DND-41 (cell line): ENCODE data around the gene ZNF468.
"Not testable (repeated sequence)": the region's sequence is repeated elsewhere in the genome, so short reads cannot be mapped to it uniquely, and the experiment has no call there.

Experiments used
- ATAC-seq: fragments of 200-7000 bp; cut with Tn5 transposase; 3 replicates; pipeline ENCODE4 v1.9.1; 2021; ENCODE audit warnings: low read depth; ENCODE audit not compliant: insufficient read depth
- DNase-seq: peaks from one replicate; pipeline ENCODE4 v3.0.0-alpha.2; 2020
- H2AFZ ChIP-seq: 2 replicates; pipeline ENCODE4 v1.6.0; 2012; ENCODE audit warnings: low read depth, low read length
- H3K27ac ChIP-seq: 2 replicates; pipeline ENCODE4 v1.5.1; 2012; ENCODE audit warnings: low read length, inconsistent platforms
- H3K27me3 ChIP-seq: fragments of 200-600 bp; sonication (generic); 2 replicates; pipeline ENCODE4 v1.6.0; 2012; ENCODE audit warnings: low read length, mild to moderate bottlenecking, inconsistent platforms; ENCODE audit not compliant: insufficient read depth, poor library complexity
- H3K36me3 ChIP-seq: 2 replicates; pipeline ENCODE4 v1.5.1; 2012; ENCODE audit warnings: low read length, inconsistent platforms; ENCODE audit not compliant: insufficient read depth
- H3K4me1 ChIP-seq: 2 replicates; pipeline ENCODE4 v1.5.1; 2012; ENCODE audit warnings: mild to moderate bottlenecking, low read length; ENCODE audit not compliant: insufficient read depth
- H3K4me2 ChIP-seq: 2 replicates; pipeline ENCODE4 v1.6.0; 2012; ENCODE audit warnings: mild to moderate bottlenecking, moderate library complexity, low read length, inconsistent platforms; ENCODE audit not compliant: insufficient read depth
- H3K4me3 ChIP-seq, 2 experiments: fragments of 200-600 bp in 1 of 2; shearing (Covaris generic) in 1 of 2; 2 replicates each; pipeline ENCODE4 v1.5.1; 2012 to 2016; ENCODE audit warnings: inconsistent platforms in 2 of 2, low read length in 2 of 2, mild to moderate bottlenecking in 2 of 2, low read depth in 1 of 2, moderate library complexity in 1 of 2
- H3K79me2 ChIP-seq: 2 replicates; pipeline ENCODE4 v1.6.0; 2012; ENCODE audit warnings: low read length, inconsistent platforms; ENCODE audit not compliant: insufficient read depth
- H3K9ac ChIP-seq: 2 replicates; pipeline ENCODE4 v1.6.0; 2012; ENCODE audit warnings: low read depth, mild to moderate bottlenecking, inconsistent platforms, low read length, moderate library complexity
- H3K9me3 ChIP-seq: 2 replicates; pipeline ENCODE4 v1.5.1; 2012; ENCODE audit warnings: low read length, moderate library complexity, mild to moderate bottlenecking, inconsistent platforms; ENCODE audit not compliant: insufficient read depth, severe bottlenecking
- H4K20me1 ChIP-seq: 2 replicates; pipeline ENCODE4 v1.6.0; 2012; ENCODE audit warnings: low read length; ENCODE audit not compliant: insufficient read depth
- EZH2 ChIP-seq: IDR thresholded peaks from 3 replicates; pipeline ENCODE4 v1.6.1; 2012; ENCODE audit warnings: borderline replicate concordance, low read depth, mild to moderate bottlenecking, moderate library complexity, low read length, inconsistent platforms; ENCODE audit not compliant: severe bottlenecking
- TF ChIP-seq, protein P1 (sequence below): IDR thresholded peaks from 2 replicates; pipeline ENCODE4 v1.5.1; 2012; ENCODE audit warnings: borderline replicate concordance, low read length, moderate library complexity, mild to moderate bottlenecking; ENCODE audit not compliant: poor library complexity, severe bottlenecking; ENCODE audit errors: extremely low read depth

Gene ZNF468

GRCh38 chr19:52857378-52858191 is at the start of gene ZNF468:
TSS of gene ZNF468 (minus strand) at chr19:52857619. CDS start at chr19:52854272, 3,347 bp downstream.
- Histone ChIP-seq H3K4me3 (peak within 1 kb of the TSS; percentile 78 to 92), H3K9ac (peak within 1 kb of the TSS; percentile 65), H2AFZ (peak within 1 kb of the TSS; percentile 87), H3K27ac (peak within 1 kb of the TSS; percentile 87), H3K36me3 (peaks cover 23% of the 10 kb centered on the region), H3K4me2 (peak within 1 kb of the TSS; percentile 98), H3K4me1 (peaks cover 23% of the 10 kb centered on the region), H3K79me2 (peaks cover 33% of the 10 kb centered on the region)
- H3K27me3 ChIP-seq, H3K9me3 ChIP-seq, H4K20me1 ChIP-seq: not testable (repeated sequence)
- DNase-seq: peak; percentile 84
- peak; percentile 96 for ATAC-seq

DNA sequence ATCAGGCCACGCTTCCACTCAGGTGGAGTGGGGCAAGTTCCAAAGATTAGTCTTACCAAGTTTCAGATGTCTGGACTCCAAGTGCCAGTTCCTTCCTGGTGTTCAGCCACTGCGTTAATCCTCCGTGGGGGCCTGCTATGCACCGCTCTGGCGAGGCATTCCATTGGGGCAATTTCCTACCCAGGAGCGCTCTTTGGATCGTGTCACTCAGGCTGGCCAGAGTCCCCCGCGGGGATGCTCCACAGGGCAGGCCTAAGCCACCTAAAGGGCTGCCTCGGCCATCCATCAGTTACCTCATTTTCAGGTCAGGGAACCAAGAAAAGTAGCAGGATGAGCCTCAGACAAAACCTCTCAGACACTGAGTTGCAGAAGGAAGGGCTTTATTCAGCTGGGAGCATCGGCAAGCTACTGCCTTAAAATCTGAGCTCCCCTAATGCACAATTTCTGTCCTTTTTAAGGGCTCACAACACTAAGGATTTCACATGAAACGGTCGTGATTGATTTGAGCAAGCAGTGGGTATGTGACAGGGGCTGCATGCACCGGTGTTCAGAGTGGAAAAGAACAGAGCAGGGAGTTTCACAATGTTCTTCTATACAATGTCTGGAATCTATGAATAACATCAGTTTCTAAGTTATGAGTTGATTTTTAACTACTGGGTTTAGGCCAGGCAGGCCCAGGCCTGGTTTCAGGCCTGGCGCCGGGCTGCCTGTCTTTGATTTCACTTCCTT is 46.8 kb upstream of the ZNF468 start:
- H3K27ac ChIP-seq, H3K79me2 ChIP-seq, H4K20me1 ChIP-seq, H3K4me2 ChIP-seq, H3K27me3 ChIP-seq, H3K9me3 ChIP-seq, ATAC-seq, H3K9ac ChIP-seq, DNase-seq, H3K4me3 ChIP-seq, H2AFZ ChIP-seq, H3K4me1 ChIP-seq: not testable (repeated sequence)
- peaks cover 29% of the 10 kb centered on the region for H3K36me3 ChIP-seq

DNA sequence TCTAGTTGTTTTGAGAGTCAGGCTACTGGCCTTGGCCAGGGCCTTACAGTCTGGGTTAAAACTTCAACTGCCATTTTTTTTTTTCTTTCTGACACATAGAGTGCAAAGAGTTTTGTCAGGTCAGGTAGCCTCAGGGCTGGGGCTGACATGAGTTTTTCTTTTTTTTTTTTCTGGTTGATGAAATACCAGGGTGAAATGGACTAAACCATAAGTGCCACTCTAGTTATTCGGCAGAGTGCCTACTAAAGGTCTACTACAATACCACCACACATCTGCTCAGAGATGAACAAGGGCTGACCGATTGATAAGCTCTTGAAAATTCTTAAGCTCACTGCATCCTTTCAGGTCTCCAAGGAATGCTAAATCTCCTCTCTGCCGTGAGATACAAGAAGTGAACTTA is 44.4 kb upstream of the ZNF468 start:
- Histone ChIP-seq H3K9me3 (no peaks in the 10 kb centered on the region), H3K4me3 (no peak overlapping the region), H3K4me1 (peaks cover 8% of the 10 kb centered on the region), H2AFZ (no peak overlapping the region), H3K36me3 (peaks cover 10% of the 10 kb centered on the region), H3K9ac (no peak overlapping the region), H3K79me2 (peaks cover 6% of the 10 kb centered on the region), H4K20me1 (no peaks in the 10 kb centered on the region), H3K27me3 (no peaks in the 10 kb centered on the region), H3K4me2 (no peak overlapping the region), H3K27ac (no peak overlapping the region)
- ATAC-seq (no peak), DNase-seq (no peak)
- TF ChIP-seq, protein P1, sequence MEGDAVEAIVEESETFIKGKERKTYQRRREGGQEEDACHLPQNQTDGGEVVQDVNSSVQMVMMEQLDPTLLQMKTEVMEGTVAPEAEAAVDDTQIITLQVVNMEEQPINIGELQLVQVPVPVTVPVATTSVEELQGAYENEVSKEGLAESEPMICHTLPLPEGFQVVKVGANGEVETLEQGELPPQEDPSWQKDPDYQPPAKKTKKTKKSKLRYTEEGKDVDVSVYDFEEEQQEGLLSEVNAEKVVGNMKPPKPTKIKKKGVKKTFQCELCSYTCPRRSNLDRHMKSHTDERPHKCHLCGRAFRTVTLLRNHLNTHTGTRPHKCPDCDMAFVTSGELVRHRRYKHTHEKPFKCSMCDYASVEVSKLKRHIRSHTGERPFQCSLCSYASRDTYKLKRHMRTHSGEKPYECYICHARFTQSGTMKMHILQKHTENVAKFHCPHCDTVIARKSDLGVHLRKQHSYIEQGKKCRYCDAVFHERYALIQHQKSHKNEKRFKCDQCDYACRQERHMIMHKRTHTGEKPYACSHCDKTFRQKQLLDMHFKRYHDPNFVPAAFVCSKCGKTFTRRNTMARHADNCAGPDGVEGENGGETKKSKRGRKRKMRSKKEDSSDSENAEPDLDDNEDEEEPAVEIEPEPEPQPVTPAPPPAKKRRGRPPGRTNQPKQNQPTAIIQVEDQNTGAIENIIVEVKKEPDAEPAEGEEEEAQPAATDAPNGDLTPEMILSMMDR: no peak
- TF ChIP-seq EZH2: no peak

DNA sequence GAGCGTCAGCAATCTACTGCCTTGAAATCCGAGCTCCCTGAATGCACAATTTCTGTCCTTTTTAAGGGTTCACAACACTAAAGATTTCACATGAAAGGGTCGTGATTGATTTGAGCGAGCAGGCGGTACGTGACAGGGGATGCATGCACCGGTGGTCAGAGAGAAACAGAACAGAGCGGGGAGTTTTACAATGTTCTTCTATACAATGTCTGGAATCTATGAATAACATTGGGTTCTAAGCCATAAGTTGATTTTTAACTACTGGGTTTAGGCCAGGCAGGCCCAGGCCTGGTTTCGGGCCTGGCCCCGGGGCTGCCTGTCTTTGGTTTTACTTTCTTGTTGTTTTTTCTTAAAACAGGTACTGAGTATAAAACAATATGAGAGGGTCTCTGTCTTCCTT is 41.2 kb upstream of the ZNF468 start:
- H3K9me3 ChIP-seq, H3K9ac ChIP-seq, H4K20me1 ChIP-seq, DNase-seq, ATAC-seq, H3K27ac ChIP-seq, H3K27me3 ChIP-seq, H2AFZ ChIP-seq, H3K4me3 ChIP-seq: not testable (repeated sequence)
- Histone ChIP-seq H3K4me1 (peaks cover 29% of the 10 kb centered on the region), H3K79me2 (peaks cover 38% of the 10 kb centered on the region), H3K36me3 (peaks cover 10% of the 10 kb centered on the region), H3K4me2 (peak overlapping the region; percentile 86; the same call in 1 of the 2 replicates)

- Histone ChIP-seq H3K4me3 (peak overlapping the region; percentile 70 to 75; a peak in 3 of 4 replicates), H4K20me1 (peaks cover 6% of the 10 kb centered on the region; the same call in 1 of the 2 replicates), H3K4me2 (peak overlapping the region; percentile 86), H3K27me3 (no peaks in the 10 kb centered on the region), H3K9me3 (no peaks in the 10 kb centered on the region), H3K27ac (peak overlapping the region; percentile 75), H3K36me3 (peaks cover 14% of the 10 kb centered on the region), H3K4me1 (peaks cover 29% of the 10 kb centered on the region), H2AFZ (peak overlapping the region; percentile 88), H3K79me2 (peaks cover 43% of the 10 kb centered on the region), H3K9ac (peak overlapping the region; percentile 77)
- ATAC-seq (no peak), DNase-seq (no peak)
- TF ChIP-seq, protein P1: no peak
- TF ChIP-seq EZH2: no peak
These were observed 40.7 kb upstream of the ZNF468 start for GRCh38 chr19:52898101-52898500.
